DND-41 (cell line): ENCODE results near the gene CREB3L4.

Source experiments
- ATAC-seq: fragments of 200-7000 bp; cut with Tn5 transposase; 3 replicates; pipeline ENCODE4 v1.9.1; 2021; ENCODE audit warnings: low read depth; ENCODE audit not compliant: insufficient read depth
- DNase-seq: peaks from one replicate; pipeline ENCODE4 v3.0.0-alpha.2; 2020
- H2AFZ ChIP-seq: 2 replicates; pipeline ENCODE4 v1.6.0; 2012; ENCODE audit warnings: low read depth, low read length
- H3K27ac ChIP-seq: 2 replicates; pipeline ENCODE4 v1.5.1; 2012; ENCODE audit warnings: low read length, inconsistent platforms
- H3K27me3 ChIP-seq: fragments of 200-600 bp; sonication (generic); 2 replicates; pipeline ENCODE4 v1.6.0; 2012; ENCODE audit warnings: low read length, mild to moderate bottlenecking, inconsistent platforms; ENCODE audit not compliant: insufficient read depth, poor library complexity
- H3K36me3 ChIP-seq: 2 replicates; pipeline ENCODE4 v1.5.1; 2012; ENCODE audit warnings: low read length, inconsistent platforms; ENCODE audit not compliant: insufficient read depth
- H3K4me1 ChIP-seq: 2 replicates; pipeline ENCODE4 v1.5.1; 2012; ENCODE audit warnings: mild to moderate bottlenecking, low read length; ENCODE audit not compliant: insufficient read depth
- H3K4me2 ChIP-seq: 2 replicates; pipeline ENCODE4 v1.6.0; 2012; ENCODE audit warnings: mild to moderate bottlenecking, moderate library complexity, low read length, inconsistent platforms; ENCODE audit not compliant: insufficient read depth
- H3K4me3 ChIP-seq, 2 experiments: fragments of 200-600 bp in 1 of 2; shearing (Covaris generic) in 1 of 2; 2 replicates each; pipeline ENCODE4 v1.5.1; 2012 to 2016; ENCODE audit warnings: inconsistent platforms in 2 of 2, low read length in 2 of 2, mild to moderate bottlenecking in 2 of 2, low read depth in 1 of 2, moderate library complexity in 1 of 2
- H3K79me2 ChIP-seq: 2 replicates; pipeline ENCODE4 v1.6.0; 2012; ENCODE audit warnings: low read length, inconsistent platforms; ENCODE audit not compliant: insufficient read depth
- H3K9ac ChIP-seq: 2 replicates; pipeline ENCODE4 v1.6.0; 2012; ENCODE audit warnings: low read depth, mild to moderate bottlenecking, inconsistent platforms, low read length, moderate library complexity
- H3K9me3 ChIP-seq: 2 replicates; pipeline ENCODE4 v1.5.1; 2012; ENCODE audit warnings: low read length, moderate library complexity, mild to moderate bottlenecking, inconsistent platforms; ENCODE audit not compliant: insufficient read depth, severe bottlenecking
- H4K20me1 ChIP-seq: 2 replicates; pipeline ENCODE4 v1.6.0; 2012; ENCODE audit warnings: low read length; ENCODE audit not compliant: insufficient read depth
- CTCF ChIP-seq: IDR thresholded peaks from 2 replicates; pipeline ENCODE4 v1.5.1; 2012; ENCODE audit warnings: borderline replicate concordance, low read length, moderate library complexity, mild to moderate bottlenecking; ENCODE audit not compliant: poor library complexity, severe bottlenecking; ENCODE audit errors: extremely low read depth
- EZH2 ChIP-seq: IDR thresholded peaks from 3 replicates; pipeline ENCODE4 v1.6.1; 2012; ENCODE audit warnings: borderline replicate concordance, low read depth, mild to moderate bottlenecking, moderate library complexity, low read length, inconsistent platforms; ENCODE audit not compliant: severe bottlenecking

The CREB3L4 gene

GRCh38 chr1:153953859-153954365 is 13.8 kb upstream of the CREB3L4 start:
- Histone ChIP-seq H2AFZ (no peak overlapping the region), H3K79me2 (peaks cover 62% of the 10 kb centered on the region), H4K20me1 (peaks cover 57% of the 10 kb centered on the region)

GRCh38 chr1:153954826-153955225 is 12.9 kb upstream of the CREB3L4 start:
- Histone ChIP-seq H3K4me1 (peaks cover 37% of the 10 kb centered on the region), H3K36me3 (peaks cover 62% of the 10 kb centered on the region), H2AFZ (no peak overlapping the region), H3K79me2 (peaks cover 62% of the 10 kb centered on the region), H3K27ac (no peak overlapping the region), H3K9ac (no peak overlapping the region), H3K4me2 (no peak overlapping the region), H3K9me3 (no peaks in the 10 kb centered on the region), H4K20me1 (peaks cover 57% of the 10 kb centered on the region), H3K27me3 (no peaks in the 10 kb centered on the region), H3K4me3 (no peak overlapping the region)
- TF ChIP-seq CTCF: no peak
- TF ChIP-seq EZH2: no peak
- ATAC-seq (no peak), DNase-seq (no peak)

More at GRCh38 chr1:153953859-153954365, 13.8 kb upstream of the CREB3L4 start:
- DNase-seq: no peak
- ATAC-seq: no peak
- Histone ChIP-seq H3K9ac (no peak overlapping the region; the same call in 1 of the 2 replicates), H3K4me2 (no peak overlapping the region), H3K4me3 (no peak overlapping the region), H3K4me1 (peaks cover 29% of the 10 kb centered on the region), H3K36me3 (peaks cover 63% of the 10 kb centered on the region), H3K27ac (0 out of 2 replicates have a peak overlapping the region, but pooled peaks have one; percentile 19), H3K9me3 (no peaks in the 10 kb centered on the region), H3K27me3 (no peaks in the 10 kb centered on the region)
- no peak for TF ChIP-seq CTCF
- TF ChIP-seq EZH2: no peak

- Histone ChIP-seq H4K20me1 (peaks cover 53% of the 10 kb centered on the region), H3K36me3 (peaks cover 58% of the 10 kb centered on the region)
Measured at GRCh38 chr1:153956997-153957715, 10.5 kb upstream of the CREB3L4 start.

More at GRCh38 chr1:153956997-153957715, 10.5 kb upstream of the CREB3L4 start:
- Histone ChIP-seq H3K27ac (peak overlapping the region; percentile 90), H3K4me3 (peak overlapping the region; percentile 94 to 100), H3K9ac (peak overlapping the region; percentile 96), H3K4me1 (peaks cover 51% of the 10 kb centered on the region), H3K9me3 (no peaks in the 10 kb centered on the region), H3K27me3 (no peaks in the 10 kb centered on the region), H2AFZ (peak overlapping the region; percentile 93), H3K79me2 (peaks cover 75% of the 10 kb centered on the region), H3K4me2 (peak overlapping the region; percentile 87)
- ATAC-seq: no peak
- no peak for TF ChIP-seq EZH2
- TF ChIP-seq CTCF: no peak
- DNase-seq: no peak
